Gastroesophageal sphincter (tissue), 3 donors: ENCODE measurements around the gene PRR11.

Experiments
- POLR2A ChIP-seq, 2 donors: fragments of 450-650 bp; IDR thresholded peaks; one replicate each; pipeline ENCODE4 v1.6.1; 2017; ENCODE audit warnings: antibody characterized with exemption in 2 of 2, mild to moderate bottlenecking in 2 of 2, moderate library complexity in 1 of 2
- TF ChIP-seq, protein P1 (sequence below), 4 experiments: fragments of 200-600 bp in 2 of 4; fragments of 450-650 bp in 2 of 4; sonication (generic) in 1 of 4; IDR thresholded peaks; one replicate each; pipeline ENCODE4 v1.5.1; 2017 to 2019; ENCODE audit warnings: antibody characterized with exemption in 4 of 4, mild to moderate bottlenecking in 2 of 4, moderate library complexity in 2 of 4

DNA sequence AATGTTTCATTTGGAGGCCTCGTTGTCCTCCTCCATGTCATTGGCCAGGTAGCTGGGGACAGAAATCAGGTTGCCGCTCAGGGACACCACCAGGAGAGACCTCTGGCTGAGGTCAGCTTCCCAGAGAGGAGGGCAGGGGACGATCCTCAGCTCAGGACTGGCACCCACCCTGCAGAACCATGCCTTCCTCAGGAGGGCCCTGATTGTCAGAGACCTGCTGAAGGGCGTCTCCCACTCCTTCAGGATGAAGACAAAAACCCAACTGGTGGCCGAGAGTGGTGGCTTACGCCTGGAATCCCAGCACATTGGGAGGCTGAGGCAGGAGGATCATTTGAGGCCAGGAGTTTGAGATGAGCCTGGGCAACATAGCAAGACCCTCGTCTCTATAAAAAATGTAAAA, 19.5 kb downstream of the PRR11 start:
- TF ChIP-seq, protein P1, sequence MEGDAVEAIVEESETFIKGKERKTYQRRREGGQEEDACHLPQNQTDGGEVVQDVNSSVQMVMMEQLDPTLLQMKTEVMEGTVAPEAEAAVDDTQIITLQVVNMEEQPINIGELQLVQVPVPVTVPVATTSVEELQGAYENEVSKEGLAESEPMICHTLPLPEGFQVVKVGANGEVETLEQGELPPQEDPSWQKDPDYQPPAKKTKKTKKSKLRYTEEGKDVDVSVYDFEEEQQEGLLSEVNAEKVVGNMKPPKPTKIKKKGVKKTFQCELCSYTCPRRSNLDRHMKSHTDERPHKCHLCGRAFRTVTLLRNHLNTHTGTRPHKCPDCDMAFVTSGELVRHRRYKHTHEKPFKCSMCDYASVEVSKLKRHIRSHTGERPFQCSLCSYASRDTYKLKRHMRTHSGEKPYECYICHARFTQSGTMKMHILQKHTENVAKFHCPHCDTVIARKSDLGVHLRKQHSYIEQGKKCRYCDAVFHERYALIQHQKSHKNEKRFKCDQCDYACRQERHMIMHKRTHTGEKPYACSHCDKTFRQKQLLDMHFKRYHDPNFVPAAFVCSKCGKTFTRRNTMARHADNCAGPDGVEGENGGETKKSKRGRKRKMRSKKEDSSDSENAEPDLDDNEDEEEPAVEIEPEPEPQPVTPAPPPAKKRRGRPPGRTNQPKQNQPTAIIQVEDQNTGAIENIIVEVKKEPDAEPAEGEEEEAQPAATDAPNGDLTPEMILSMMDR (IDR thresholded peaks at IDR 0.05) = no peak
- no peak for TF ChIP-seq POLR2A (IDR thresholded peaks at IDR 0.05)
